Tibial nerve (tissue), 4 donors: ENCODE data around the gene MPPED1. TPM values are rescaled to one million over a fixed set of nuclear protein-coding genes. Genes with fewer than 3 reads are reported as not detected.

Source experiments
- DNase-seq, 2 donors: peaks; one replicate each; pipeline ENCODE4 v3.0.0-alpha.2; 2019; ENCODE audit warnings: low spot score in 2 of 2
- H3K27ac ChIP-seq, 4 donors: fragments of 200-600 bp; sonication (generic) in 3 of 4; one replicate each; pipeline ENCODE4 v1.5.1; 2017 to 2019; ENCODE audit warnings: mild to moderate bottlenecking in 1 of 4
- H3K27me3 ChIP-seq, 2 donors: fragments of 200-600 bp; sonication (generic) in 1 of 2; one replicate each; pipeline versions ENCODE4 v1.5.1 to v1.6.0; 2017 to 2019
- H3K36me3 ChIP-seq, 3 donors: fragments of 200-600 bp; sonication (generic); one replicate each; pipeline ENCODE4 v1.5.1; 2018 to 2019
- H3K4me1 ChIP-seq, 4 donors: fragments of 200-600 bp; sonication (generic) in 3 of 4; one replicate each; pipeline ENCODE4 v1.5.1; 2017 to 2019
- H3K4me3 ChIP-seq, 4 donors: fragments of 200-600 bp; sonication (generic) in 3 of 4; one replicate each; pipeline ENCODE4 v1.5.1; 2017 to 2019; ENCODE audit warnings: mild to moderate bottlenecking in 1 of 4, moderate library complexity in 1 of 4
- H3K9me3 ChIP-seq, 4 donors: fragments of 200-600 bp; sonication (generic) in 3 of 4; one replicate each; pipeline ENCODE4 v1.5.1; 2017 to 2019
- EP300 ChIP-seq, 2 donors: sonication (generic); formaldehyde crosslinking; IDR thresholded peaks; one replicate each; pipeline ENCODE4 v1.6.1; 2017; ENCODE audit warnings: antibody characterized with exemption in 2 of 2, mild to moderate bottlenecking in 1 of 2
- POLR2A ChIP-seq, 2 donors: fragments of 450-650 bp; IDR thresholded peaks; one replicate each; pipeline ENCODE4 v1.6.1; 2017; ENCODE audit warnings: antibody characterized with exemption in 2 of 2, mild to moderate bottlenecking in 2 of 2, moderate library complexity in 2 of 2
- WGBS, 2 donors: methylation state at CpG; one replicate each; pipeline ENCODE4 v1.1.5; 2018; 5-methylcytosine and 5-hydroxymethylcytosine counted together
- total RNA-seq, 4 donors: library from RNA; depleted of rRNA; stranded (reverse); fragments of >200 nt; gene quantifications; one replicate each; pipeline ENCODE4 v1.1.0, GENCODE V29; 2016
- TF ChIP-seq, protein P1 (sequence below), 5 experiments: fragments of 200-600 bp in 3 of 5; fragments of 450-650 bp in 2 of 5; sonication (generic) in 3 of 5; IDR thresholded peaks; one replicate each; pipeline ENCODE4 v1.5.1; 2016 to 2019; ENCODE audit warnings: antibody characterized with exemption in 5 of 5, mild to moderate bottlenecking in 3 of 5, moderate library complexity in 2 of 5

Gene MPPED1
- total RNA-seq, 4 donors from 2014 or later = 1.2 to 2.4 (median 1.8) TPM

GRCh38 chr22:43481568-43482317, 69.9 kb downstream of the MPPED1 start:
- no peak for DNase-seq
- no peaks in the 10 kb centered on the region for H3K9me3 ChIP-seq
- WGBS, 2 donors = 40 to 42% methylated on average over 18 of the region's 18 CpGs
- H3K4me1 ChIP-seq = peaks cover 0 to 8% (median 0%) of the 10 kb centered on the region in 4 donors
- no peak overlapping the region for H3K4me3 ChIP-seq
- H3K36me3 ChIP-seq = no peaks in the 10 kb centered on the region
- no peak overlapping the region for H3K27ac ChIP-seq
- TF ChIP-seq, protein P1, sequence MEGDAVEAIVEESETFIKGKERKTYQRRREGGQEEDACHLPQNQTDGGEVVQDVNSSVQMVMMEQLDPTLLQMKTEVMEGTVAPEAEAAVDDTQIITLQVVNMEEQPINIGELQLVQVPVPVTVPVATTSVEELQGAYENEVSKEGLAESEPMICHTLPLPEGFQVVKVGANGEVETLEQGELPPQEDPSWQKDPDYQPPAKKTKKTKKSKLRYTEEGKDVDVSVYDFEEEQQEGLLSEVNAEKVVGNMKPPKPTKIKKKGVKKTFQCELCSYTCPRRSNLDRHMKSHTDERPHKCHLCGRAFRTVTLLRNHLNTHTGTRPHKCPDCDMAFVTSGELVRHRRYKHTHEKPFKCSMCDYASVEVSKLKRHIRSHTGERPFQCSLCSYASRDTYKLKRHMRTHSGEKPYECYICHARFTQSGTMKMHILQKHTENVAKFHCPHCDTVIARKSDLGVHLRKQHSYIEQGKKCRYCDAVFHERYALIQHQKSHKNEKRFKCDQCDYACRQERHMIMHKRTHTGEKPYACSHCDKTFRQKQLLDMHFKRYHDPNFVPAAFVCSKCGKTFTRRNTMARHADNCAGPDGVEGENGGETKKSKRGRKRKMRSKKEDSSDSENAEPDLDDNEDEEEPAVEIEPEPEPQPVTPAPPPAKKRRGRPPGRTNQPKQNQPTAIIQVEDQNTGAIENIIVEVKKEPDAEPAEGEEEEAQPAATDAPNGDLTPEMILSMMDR (IDR thresholded peaks at IDR 0.05) = peak in 3 of 5 experiments; percentile 6 to 14 (median 9)
- no peak for TF ChIP-seq POLR2A (IDR thresholded peaks at IDR 0.05)
- H3K27me3 ChIP-seq = peaks cover 0 to 4% of the 10 kb centered on the region in 2 donors

GRCh38 chr22:43482318-43482625, 70.5 kb downstream of the MPPED1 start:
- Histone ChIP-seq H3K36me3 (no peaks in the 10 kb centered on the region), H3K27me3 (peaks cover 0 to 4% of the 10 kb centered on the region in 2 donors), H3K4me1 (peaks cover 0 to 8% (median 0%) of the 10 kb centered on the region in 4 donors), H3K27ac (no peak overlapping the region), H3K9me3 (no peaks in the 10 kb centered on the region), H3K4me3 (no peak overlapping the region)
- TF ChIP-seq POLR2A (IDR thresholded peaks at IDR 0.05) (no peak), EP300 (IDR thresholded peaks at IDR 0.05) (no peak)
- TF ChIP-seq, protein P1 (IDR thresholded peaks at IDR 0.05) = no peak
- DNase-seq = no peak
- WGBS, 2 donors = 42 to 70% methylated on average over 7 to 8 of the region's 8 CpGs

DNA sequence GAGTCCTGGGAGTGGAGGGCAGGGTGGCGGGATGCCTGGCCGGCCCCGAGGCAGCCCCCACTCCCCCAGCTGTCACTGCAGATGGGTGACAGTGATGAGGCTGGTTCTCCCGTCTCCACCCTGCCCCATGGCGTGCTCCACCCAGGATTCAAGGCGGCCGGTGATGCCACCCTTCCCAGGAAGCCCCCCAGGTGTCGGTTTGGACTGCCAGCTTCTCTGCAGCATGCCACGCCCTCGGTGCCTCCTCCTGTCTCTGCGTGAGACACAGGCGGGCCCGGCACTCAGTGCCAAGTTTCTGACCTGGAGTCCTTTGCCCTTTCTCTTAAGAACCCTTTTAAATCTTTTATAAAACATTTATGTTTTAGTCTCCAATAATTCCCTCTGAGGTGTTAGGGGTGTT, 71.5 kb downstream of the MPPED1 start:
- WGBS, 2 donors = 86 to 89% methylated on average over 8 to 13 of the region's 13 CpGs
- Histone ChIP-seq H3K9me3 (no peaks in the 10 kb centered on the region), H3K27me3 (peaks cover 0 to 9% of the 10 kb centered on the region in 2 donors), H3K27ac (no peak overlapping the region), H3K36me3 (no peaks in the 10 kb centered on the region), H3K4me1 (peaks cover 0 to 11% (median 0%) of the 10 kb centered on the region in 4 donors), H3K4me3 (no peak overlapping the region)
- DNase-seq = no peak
- TF ChIP-seq, protein P1 (IDR thresholded peaks at IDR 0.05) = no peak
- TF ChIP-seq EP300 (IDR thresholded peaks at IDR 0.05) = no peak

DNA sequence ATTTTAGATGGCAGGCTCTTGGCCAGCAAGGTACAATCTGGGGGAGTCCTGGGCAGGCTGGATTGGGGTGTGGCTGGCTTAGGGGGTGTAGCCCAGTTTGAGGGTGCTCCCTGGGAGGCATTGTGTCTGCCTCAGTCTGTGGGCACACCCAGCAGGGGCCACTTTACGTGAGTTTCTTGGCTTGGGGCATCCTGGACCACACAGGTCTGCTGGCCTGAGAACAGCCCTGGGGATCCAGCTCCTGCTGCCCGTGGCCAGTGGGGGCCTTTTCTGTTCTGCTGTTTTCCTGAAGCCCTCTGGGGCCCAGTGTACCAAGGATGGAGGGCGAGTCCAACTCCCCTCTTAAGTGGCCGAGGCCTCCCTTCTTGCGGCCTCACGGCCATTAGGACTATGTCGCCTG, 71.9 kb downstream of the MPPED1 start:
- H3K4me1 ChIP-seq = peaks cover 0 to 13% (median 0%) of the 10 kb centered on the region in 4 donors
- no peaks in the 10 kb centered on the region for H3K36me3 ChIP-seq
- no peaks in the 10 kb centered on the region for H3K9me3 ChIP-seq
- no peak overlapping the region for H3K4me3 ChIP-seq
- H3K27ac ChIP-seq = no peak overlapping the region
- 66 to 78% methylated on average over 2 to 5 of the region's 7 CpGs for WGBS, 2 donors
- H3K27me3 ChIP-seq = peaks cover 0 to 9% of the 10 kb centered on the region in 2 donors
- DNase-seq = no peak
- TF ChIP-seq, protein P1 (IDR thresholded peaks at IDR 0.05) = no peak
- TF ChIP-seq EP300 (IDR thresholded peaks at IDR 0.05) = no peak
- no peak for TF ChIP-seq POLR2A (IDR thresholded peaks at IDR 0.05)

GRCh38 chr22:43484227-43484626, 72.4 kb downstream of the MPPED1 start:
- Histone ChIP-seq H3K36me3 (no peaks in the 10 kb centered on the region), H3K4me1 (peaks cover 0 to 13% (median 0%) of the 10 kb centered on the region in 4 donors), H3K27ac (no peak overlapping the region), H3K4me3 (no peak overlapping the region), H3K9me3 (no peaks in the 10 kb centered on the region), H3K27me3 (peaks cover 0 to 9% of the 10 kb centered on the region in 2 donors)
- 82 to 85% methylated on average over 3 to 7 of the region's 8 CpGs for WGBS, 2 donors
- DNase-seq = no peak
- TF ChIP-seq, protein P1 (IDR thresholded peaks at IDR 0.05) = no peak
- TF ChIP-seq EP300 (IDR thresholded peaks at IDR 0.05) (no peak), POLR2A (IDR thresholded peaks at IDR 0.05) (no peak)
